H1 (cell line): ENCODE results near the gene CAPN8. TPM values are rescaled to one million over a fixed set of nuclear protein-coding genes. Genes with fewer than 3 reads are reported as not detected.

ENCODE experiments used
- CTCF ChIA-PET: fragments of 300-600 bp; sonication (Branson Sonifier 250); formaldehyde crosslinking; loops from one replicate; lab custom pipeline; 2021; ENCODE audit not compliant: partially characterized antibody; lab: Charles Lee
- POLR2A ChIA-PET: fragments of 300-600 bp; sonication (Branson Sonifier 250); formaldehyde crosslinking; loops from one replicate; lab custom pipeline; 2021; ENCODE audit warnings: inconsistent platforms; ENCODE audit not compliant: partially characterized antibody; lab: Charles Lee
- DNase-seq, 2 experiments: peaks; one replicate each; pipeline versions ENCODE4 v3.0.0 to v3.0.0-alpha.2; 2010 to 2022; ENCODE audit warnings: low spot score in 2 of 2, low read depth in 1 of 2, mixed read lengths in 1 of 2
- FAIRE-seq: peaks from 2 replicates; lab custom pipeline; 2011; peaks lifted over from hg19 to GRCh38; lab: Jason Lieb, UNC
- H2AFZ ChIP-seq: 2 replicates; pipeline ENCODE4 v1.8.1; 2012; ENCODE audit warnings: low read length, inconsistent platforms
- H2AK5ac ChIP-seq: 2 replicates; pipeline ENCODE4 v1.6.1; 2013; ENCODE audit warnings: low read depth, low read length
- H2BK120ac ChIP-seq: replicated peaks from 2 replicates; pipeline ENCODE3; 2013; ENCODE audit warnings: low read depth, low read length, inconsistent platforms
- H2BK12ac ChIP-seq: 2 replicates; pipeline ENCODE4 v1.6.1; 2013; ENCODE audit warnings: low read depth, low read length
- H2BK15ac ChIP-seq: 2 replicates; pipeline ENCODE4 v1.6.1; 2013; ENCODE audit warnings: low read length
- H2BK20ac ChIP-seq: 2 replicates; pipeline ENCODE4 v1.6.1; 2013; ENCODE audit warnings: low read length
- H2BK5ac ChIP-seq: 2 replicates; pipeline ENCODE4 v1.6.1; 2013; ENCODE audit warnings: low read depth, low read length
- H3K14ac ChIP-seq: 2 replicates; pipeline ENCODE4 v1.6.1; 2013; ENCODE audit warnings: inconsistent platforms; ENCODE audit not compliant: insufficient read length
- H3K18ac ChIP-seq: 2 replicates; pipeline ENCODE4 v1.6.1; 2013; ENCODE audit warnings: low read length; ENCODE audit errors: extremely low read depth
- H3K23ac ChIP-seq: 2 replicates; pipeline ENCODE4 v1.6.1; 2013; ENCODE audit warnings: inconsistent platforms; ENCODE audit not compliant: insufficient read length
- H3K23me2 ChIP-seq: 2 replicates; pipeline ENCODE4 v1.6.1; 2013; ENCODE audit warnings: low read depth, low read length
- H3K27ac ChIP-seq: 2 replicates; pipeline ENCODE4 v1.6.1; 2011; ENCODE audit warnings: low read depth, low read length, inconsistent platforms
- H3K27me3 ChIP-seq, 4 experiments: replicated peaks in 1 of 4; 1 replicate in 1 of 4; 2 replicates in 3 of 4; pipeline versions ENCODE4 v1.6.1 to v1.8.1; 2011 to 2013; ENCODE audit warnings: low read length in 3 of 4, mild to moderate bottlenecking in 3 of 4, inconsistent platforms in 2 of 4, mixed read lengths in 2 of 4, moderate library complexity in 1 of 4; ENCODE audit not compliant: control insufficient read depth in 3 of 4, insufficient read depth in 3 of 4; ENCODE audit errors: extremely low read depth in 1 of 4
- H3K36me3 ChIP-seq, 4 experiments: 2 replicates each; pipeline versions ENCODE4 v1.6.1 to v1.8.1; 2011 to 2013; ENCODE audit warnings: mild to moderate bottlenecking in 4 of 4, low read length in 3 of 4, moderate library complexity in 2 of 4, control low read depth in 1 of 4, inconsistent platforms in 1 of 4; ENCODE audit not compliant: insufficient read depth in 4 of 4, control insufficient read depth in 2 of 4
- H3K4ac ChIP-seq: replicated peaks from 2 replicates; pipeline ENCODE3; 2013; ENCODE audit warnings: low read length, low read depth, mixed read lengths, inconsistent platforms; ENCODE audit not compliant: insufficient read length
- H3K4me1 ChIP-seq, 4 experiments: replicated peaks in 1 of 4; 1 replicate in 1 of 4; 2 replicates in 3 of 4; pipeline versions ENCODE4 v1.6.1 to v1.8.1; 2011 to 2013; ENCODE audit warnings: low read length in 3 of 4, inconsistent platforms in 2 of 4, mixed read lengths in 1 of 4; ENCODE audit not compliant: insufficient read depth in 4 of 4, control insufficient read depth in 3 of 4
- H3K4me2 ChIP-seq, 2 experiments: 2 replicates each; pipeline versions ENCODE4 v1.6.1 to v1.8.1; 2011 to 2013; ENCODE audit warnings: low read depth in 2 of 2, low read length in 2 of 2, control low read depth in 1 of 2, inconsistent platforms in 1 of 2, mild to moderate bottlenecking in 1 of 2; ENCODE audit not compliant: insufficient read depth in 1 of 2
- H3K4me3 ChIP-seq, 4 experiments: fragments of 200-600, 300-600 bp in 1 of 4; sonication (generic), shearing (Covaris generic), sonication (Bioruptor Twin) in 1 of 4; 2 replicates each; pipeline versions ENCODE4 v1.5.1 to v1.8.1; 2011 to 2016; ENCODE audit warnings: low read length in 4 of 4, low read depth in 3 of 4, control low read depth in 2 of 4, inconsistent platforms in 2 of 4, mild to moderate bottlenecking in 2 of 4, mixed read lengths in 1 of 4, moderate library complexity in 1 of 4; ENCODE audit not compliant: insufficient read depth in 2 of 4; ENCODE audit errors: extremely low read depth in 1 of 4
- H3K56ac ChIP-seq: replicated peaks from 2 replicates; pipeline ENCODE3; 2013; ENCODE audit warnings: low read depth, mild to moderate bottlenecking, mixed read lengths, low read length, inconsistent platforms; ENCODE audit not compliant: insufficient read length
- H3K79me1 ChIP-seq: 2 replicates; pipeline ENCODE4 v1.6.1; 2013; ENCODE audit warnings: low read depth, low read length, control low read depth
- H3K79me2 ChIP-seq, 2 experiments: 2 replicates each; pipeline versions ENCODE4 v1.6.1 to v1.8.1; 2012 to 2013; ENCODE audit warnings: low read length in 2 of 2, mild to moderate bottlenecking in 2 of 2, inconsistent platforms in 1 of 2; ENCODE audit not compliant: insufficient read depth in 2 of 2, control insufficient read depth in 1 of 2
- H3K9ac ChIP-seq, 4 experiments: replicated peaks in 1 of 4; 1 replicate in 1 of 4; 2 replicates in 3 of 4; pipeline versions ENCODE4 v1.6.1 to v1.8.1; 2011 to 2013; ENCODE audit warnings: low read depth in 3 of 4, low read length in 3 of 4, control low read depth in 2 of 4, mild to moderate bottlenecking in 2 of 4, moderate library complexity in 2 of 4, inconsistent platforms in 1 of 4; ENCODE audit errors: extremely low read depth in 1 of 4
- H3K9me3 ChIP-seq, 2 experiments: 2 replicates each; pipeline versions ENCODE4 v1.6.1 to v1.8.1; 2012 to 2013; ENCODE audit warnings: mild to moderate bottlenecking in 2 of 2, moderate library complexity in 2 of 2, control low read depth in 1 of 2, inconsistent platforms in 1 of 2, low read depth in 1 of 2, low read length in 1 of 2, mixed read lengths in 1 of 2; ENCODE audit not compliant: insufficient read depth in 2 of 2
- H4K20me1 ChIP-seq, 2 experiments: replicated peaks in 1 of 2; 2 replicates each; pipeline versions ENCODE3 to v1.8.1; 2011 to 2013; ENCODE audit warnings: inconsistent platforms in 2 of 2, low read length in 2 of 2, mild to moderate bottlenecking in 1 of 2; ENCODE audit not compliant: insufficient read depth in 2 of 2, control insufficient read depth in 1 of 2
- H4K5ac ChIP-seq: 2 replicates; pipeline ENCODE4 v1.6.1; 2013; ENCODE audit warnings: low read length, low read depth, mixed read lengths, inconsistent platforms; ENCODE audit not compliant: insufficient read length
- H4K8ac ChIP-seq: 2 replicates; pipeline ENCODE4 v1.8.0; 2013; ENCODE audit warnings: mild to moderate bottlenecking, moderate library complexity, low read length, inconsistent platforms; ENCODE audit not compliant: insufficient read depth; ENCODE audit errors: extremely low read depth
- H4K91ac ChIP-seq: replicated peaks from 2 replicates; pipeline ENCODE3; 2013; ENCODE audit warnings: low read length, mixed read lengths, inconsistent platforms; ENCODE audit not compliant: insufficient read length
- BRCA1 ChIP-seq: IDR thresholded peaks from 2 replicates; pipeline ENCODE4 v1.6.1; 2012; ENCODE audit warnings: low read depth, low read length, improper control_type of control experiment
- HDAC6 ChIP-seq: IDR thresholded peaks from one replicate; pipeline ENCODE4 v1.7.1; 2012; ENCODE audit warnings: low read depth, mild to moderate bottlenecking, inconsistent platforms, low read length, moderate library complexity
- JUND ChIP-seq: IDR thresholded peaks from 2 replicates; pipeline ENCODE4 v1.6.1; 2011; ENCODE audit warnings: mild to moderate bottlenecking, improper control_type of control experiment, low read length
- KDM5A ChIP-seq: fragments of 200-600 bp; IDR thresholded peaks from 2 replicates; pipeline ENCODE4 v1.7.1; 2012; ENCODE audit warnings: mild to moderate bottlenecking, low read length, inconsistent platforms, mixed read lengths
- PHF8 ChIP-seq: fragments of 200-600 bp; sonication (generic); conservative IDR thresholded peaks from 2 replicates; pipeline ENCODE4 v1.7.1; 2012; ENCODE audit warnings: low read depth, mild to moderate bottlenecking, inconsistent platforms, low read length, moderate library complexity
- POLR2A ChIP-seq, 2 experiments: IDR thresholded peaks; 1 replicate in 1 of 2; 2 replicates in 1 of 2; pipeline ENCODE4 v1.6.1; 2011; ENCODE audit warnings: low read depth in 2 of 2, low read length in 2 of 2, mild to moderate bottlenecking in 2 of 2; ENCODE audit errors: control extremely low read depth in 1 of 2
- POLR2AphosphoS5 ChIP-seq: IDR thresholded peaks from 2 replicates; pipeline ENCODE4 v1.6.1; 2011; ENCODE audit warnings: low read depth, low read length
- RNF2 ChIP-seq: fragments of 200-900, 300-1000 bp; sonication (generic); IDR thresholded peaks from 2 replicates; pipeline ENCODE4 v1.7.1; 2016; ENCODE audit warnings: borderline replicate concordance, low read depth, mild to moderate bottlenecking, antibody characterized with exemption, low read length; ENCODE audit not compliant: poor library complexity, severe bottlenecking; ENCODE audit errors: missing control alignments
- SAP30 ChIP-seq: fragments of 300-600 bp; sonication (generic); IDR thresholded peaks from 2 replicates; pipeline ENCODE4 v1.7.1; 2012; ENCODE audit warnings: low read length, moderate library complexity, mild to moderate bottlenecking, inconsistent platforms; ENCODE audit not compliant: insufficient read depth, insufficient replicate concordance
- SIN3A ChIP-seq, 2 experiments: IDR thresholded peaks in 1 of 2; conservative IDR thresholded peaks in 1 of 2; 2 replicates each; pipeline ENCODE4 v1.6.1; 2011 to 2012; ENCODE audit warnings: low read length in 2 of 2, improper control_type of control experiment in 1 of 2, low read depth in 1 of 2, mild to moderate bottlenecking in 1 of 2
- SIX5 ChIP-seq: IDR thresholded peaks from 2 replicates; pipeline ENCODE4 v1.6.1; 2011; ENCODE audit warnings: mild to moderate bottlenecking, low read depth, low read length
- SP2 ChIP-seq: IDR thresholded peaks from 2 replicates; pipeline ENCODE4 v1.6.1; 2012; ENCODE audit warnings: mild to moderate bottlenecking, low read length, inconsistent platforms
- TAF7 ChIP-seq: optimal IDR thresholded peaks from 2 replicates; pipeline ENCODE3; 2011; ENCODE audit warnings: low read depth, mild to moderate bottlenecking, inconsistent platforms, low read length, moderate library complexity, borderline replicate concordance
- WGBS, 2 experiments: shearing (Covaris generic) in 1 of 2; methylation state at CpG; one replicate each; pipeline versions ENCODE4 v1.1.6 to v1.1.7; 2013 to 2015; ENCODE audit warnings: low lambda C conversion rate in 2 of 2, mixed read lengths in 2 of 2, inconsistent platforms in 1 of 2, low coverage in 1 of 2, missing lambda C conversion rate in 1 of 2; ENCODE audit not compliant: insufficient replicate concordance in 2 of 2, insufficient coverage in 1 of 2, insufficient read length in 1 of 2; ENCODE audit errors: extremely low coverage in 1 of 2, missing lambda C conversion rate in 1 of 2; 5-methylcytosine and 5-hydroxymethylcytosine counted together
- polyA plus RNA-seq, 7 experiments: library from polyadenylated mRNA; depleted of rRNA in 3 of 7; stranded (reverse) in 5 of 7; unstranded in 2 of 7; fragments of >200 nt in 5 of 7; fragments of 200-250 nt in 2 of 7; gene quantifications; 1 replicate in 5 of 7; 2 replicates in 1 of 7; 4 replicates in 1 of 7; pipeline versions ENCODE4 v1.2.1 to v1.2.3, GENCODE V29; 2011 to 2013; ENCODE audit warnings: missing spikeins in 2 of 7, mixed read lengths in 2 of 7
- total RNA-seq: library from RNA; stranded (reverse); fragmentation: NEBNext Ultra II Directional; extraction: Animal tissue kit (Norgen Biotek cat#: 25700); gene quantifications from 2 replicates; pipeline ENCODE4 v1.2.1, GENCODE V29; 2021
- TF ChIP-seq, protein P1 (sequence below): IDR thresholded peaks from 2 replicates; pipeline ENCODE4 v1.6.1; 2012; ENCODE audit warnings: inconsistent platforms

Gene CAPN8
- total and polyA plus RNA-seq, 2 of the 8 experiments (the other 6 are each of a cell fraction or from before 2014, with no cell fraction given): 0.20 to 0.26 TPM

DNA sequence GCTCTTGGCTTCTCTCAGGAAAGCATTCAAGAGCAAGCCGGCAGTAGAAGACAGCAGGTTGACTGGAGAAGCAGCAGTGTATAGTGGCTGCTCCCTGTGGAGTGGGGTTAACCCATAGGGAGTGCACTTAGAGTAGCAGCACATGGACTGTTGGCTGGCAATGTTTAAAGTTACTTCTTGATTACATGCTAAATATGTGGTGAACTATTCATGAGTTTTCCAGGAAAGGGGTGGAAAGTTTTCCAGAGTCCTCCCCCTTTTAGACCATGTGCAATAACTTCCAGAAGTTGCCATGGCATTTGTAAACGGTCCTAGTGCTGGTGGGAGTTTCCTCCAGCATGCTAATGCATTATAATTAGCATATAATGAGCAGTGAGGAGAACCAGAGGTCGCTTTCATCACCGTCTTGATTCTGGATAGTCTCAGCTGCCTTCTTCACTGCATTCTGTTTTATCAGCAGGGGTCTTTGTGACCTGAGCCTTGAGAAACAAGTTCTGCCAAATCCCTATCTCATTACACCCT is 140.5 kb downstream of the CAPN8 start:
- Histone ChIP-seq H3K4ac (no peak overlapping the region), H3K9me3 (peaks cover 0 to 5% of the 10 kb centered on the region in 2 experiments; a peak in 1 of 4 replicates), H2BK5ac (no peak overlapping the region), H2BK15ac (no peak overlapping the region), H4K8ac (no peak overlapping the region), H3K4me1 (no peaks in the 10 kb centered on the region), H3K14ac (no peak overlapping the region), H4K5ac (no peak overlapping the region), H3K27ac (no peak overlapping the region), H3K56ac (no peak overlapping the region), H2AFZ (no peak overlapping the region), H2BK20ac (no peak overlapping the region), H3K18ac (no peak overlapping the region), H3K23me2 (no peaks in the 10 kb centered on the region), H3K9ac (no peak overlapping the region), H3K79me1 (no peaks in the 10 kb centered on the region), H3K27me3 (no peaks in the 10 kb centered on the region), H2BK12ac (no peak overlapping the region), H2BK120ac (no peak overlapping the region), H3K36me3 (no peaks in the 10 kb centered on the region), H3K23ac (no peak overlapping the region), H2AK5ac (no peak overlapping the region), H3K4me2 (no peak overlapping the region), H3K79me2 (no peaks in the 10 kb centered on the region), H4K91ac (no peak overlapping the region), H3K4me3 (no peak overlapping the region), H4K20me1 (no peaks in the 10 kb centered on the region)
- no peak for FAIRE-seq
- no peak for DNase-seq
- 94% methylated on average over 4 of the region's 4 CpGs; no CpG with 5 or more reads in 1 of the 2 experiments for WGBS, 2 experiments
- POLR2A ChIA-PET: no interaction called here
- CTCF ChIA-PET: interaction anchor here (0.9 to 1.9 kb wide), 5 partner anchors 7 to 103 kb away, joined by 3 to 6 read pairs (median 3); no protein-coding TSS in a partner anchor
- TF ChIP-seq KDM5A (no peak), SAP30 (no peak), POLR2AphosphoS5 (no peak), BRCA1 (no peak), SIX5 (no peak), RNF2 (no peak), JUND (no peak), POLR2A (IDR thresholded peaks at IDR 0.05; ENCODE audit: control extremely low read depth in 1 of 2, low read depth in 2 of 2, low read length in 2 of 2) (no peak), TAF7 (no peak), SIN3A (conservative IDR thresholded peaks at IDR 0.05 in 1 of 2, IDR thresholded peaks at IDR 0.05 in 1 of 2; ENCODE audit: low read depth in 1 of 2, low read length in 2 of 2) (no peak), HDAC6 (no peak), PHF8 (no peak), SP2 (no peak)
- TF ChIP-seq, protein P1, sequence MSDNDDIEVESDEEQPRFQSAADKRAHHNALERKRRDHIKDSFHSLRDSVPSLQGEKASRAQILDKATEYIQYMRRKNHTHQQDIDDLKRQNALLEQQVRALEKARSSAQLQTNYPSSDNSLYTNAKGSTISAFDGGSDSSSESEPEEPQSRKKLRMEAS: no peak
